ENCODE results near the gene MAP3K3. TPM values are rescaled to one million over a fixed set of nuclear protein-coding genes. Genes with fewer than 3 reads are reported as not detected.

The MAP3K3 gene
- total and polyA plus RNA-seq, 9 of the 15 experiments (the other 6 are each of a cell fraction or from before 2014, with no cell fraction given) = 0.69 to 16.5 (median 12.1) TPM

- peaks cover 0 to 47% of the 10 kb centered on the region in 2 experiments; a peak in 2 of 5 replicates for H3K4me1 ChIP-seq (replicated peaks in 1 of 2; ENCODE audit: control insufficient read depth in 2 of 2, insufficient read depth in 2 of 2, low read length in 2 of 2)
- H3K4me3 ChIP-seq = no peak overlapping the region
- H2AFZ ChIP-seq (ENCODE audit: low read depth, low read length) = no peak overlapping the region
- POLR2A ChIA-PET = interaction anchor here (0.6 to 1.6 kb wide), 4 partner anchors 8 to 35 kb away, joined by 4 to 7 read pairs (median 4); no protein-coding TSS in a partner anchor
- CTCF ChIA-PET (ENCODE audit: low intra/inter-chr PET ratio) = no interaction called here
- no peaks in the 10 kb centered on the region for H3K9me1 ChIP-seq (ENCODE audit: control insufficient read depth, insufficient read depth, low read length)
- DNase-seq (ENCODE audit: extremely low read depth in 1 of 4, low spot score in 3 of 4) = no peak
- ATAC-seq = no peak
- no peaks in the 10 kb centered on the region for H3K27me3 ChIP-seq (ENCODE audit: control insufficient read depth in 2 of 2, insufficient read depth in 2 of 2, low read length in 2 of 2)
- H3K9me3 ChIP-seq (replicated peaks; ENCODE audit: control insufficient read depth, insufficient read depth, low read depth, low read length) = no peaks in the 10 kb centered on the region
- TF ChIP-seq SETDB1 (IDR thresholded peaks at IDR 0.05; ENCODE audit: low read length) (no peak), EHMT2 (IDR thresholded peaks at IDR 0.05) (no peak), RBM14 (IDR thresholded peaks at IDR 0.05; ENCODE audit: borderline replicate concordance, insufficient read depth, low read depth, low read length) (no peak), ESRRB (CRISPR knock-in tag; IDR thresholded peaks at IDR 0.05; ENCODE audit: borderline replicate concordance) (no peak), CEBPG (CRISPR knock-in tag; IDR thresholded peaks at IDR 0.05) (no peak), CEBPG (tag; conservative IDR thresholded peaks at IDR 0.05 in 1 of 2, IDR thresholded peaks at IDR 0.05 in 1 of 2) (no peak), PTBP1 (IDR thresholded peaks at IDR 0.05; ENCODE audit: low read depth, low read length) (no peak), ATF6 (CRISPR knock-in tag; IDR thresholded peaks at IDR 0.05) (no peak), KLF10 (CRISPR knock-in tag; IDR thresholded peaks at IDR 0.05) (no peak), SIRT6 (IDR thresholded peaks at IDR 0.05; ENCODE audit: low read depth, low read length) (no peak), MXI1 (IDR thresholded peaks at IDR 0.05; ENCODE audit: low read depth, low read length) (no peak), PBX2 (CRISPR knock-in tag; IDR thresholded peaks at IDR 0.05; ENCODE audit: low read depth) (no peak), PBX2 (tag; conservative IDR thresholded peaks at IDR 0.05; ENCODE audit: low read depth) (no peak), BCLAF1 (IDR thresholded peaks at IDR 0.05; ENCODE audit: borderline replicate concordance in 1 of 2, control insufficient read depth in 1 of 2, low read depth in 2 of 2, low read length in 1 of 2) (no peak)
- H3K36me3 ChIP-seq (ENCODE audit: control insufficient read depth, insufficient read depth, low read length) = peaks cover 8% of the 10 kb centered on the region; the same call in 1 of the 3 replicates
- FAIRE-seq = no peak
- 83% methylated on average over 8 of the region's 10 CpGs for WGBS (ENCODE audit: insufficient coverage, low coverage, missing lambda C conversion rate)
- H3K79me2 ChIP-seq (ENCODE audit: control insufficient read depth, insufficient read depth, low read length) = no peaks in the 10 kb centered on the region
- in situ Hi-C loops (cut with MboI) (no loop called here), intact Hi-C loops (cut with micrococcal nuclease) (no loop called here)
- no peaks in the 10 kb centered on the region for H4K20me1 ChIP-seq (replicated peaks; ENCODE audit: control insufficient read depth, insufficient read depth, low read length)
- BruUV-seq (replicated peaks) = no TSS peak
- H3K9ac ChIP-seq (ENCODE audit: insufficient read depth in 1 of 2, low read depth in 2 of 2, low read length in 2 of 2) = no peak overlapping the region
- H3K27ac ChIP-seq (ENCODE audit: extremely low read depth, low read depth, low read length) = no peak overlapping the region
- H3K4me2 ChIP-seq (ENCODE audit: insufficient read depth, low read length) = no peak overlapping the region
These were observed 79.2 kb downstream of the MAP3K3 start for GRCh38 chr17:63701456-63701820.
